HepG2 (cell line): ENCODE results near the gene NOL8. TPM values are rescaled to one million over a fixed set of nuclear protein-coding genes. Genes with fewer than 3 reads are reported as not detected.

Source experiments
- MBNL3 ChIP-seq: fragments of 250-450 bp; sonication (Bioruptor Pico); conservative IDR thresholded peaks from 2 replicates; pipeline ENCODE4 v1.8.0; 2022; ENCODE audit warnings: mild to moderate bottlenecking, inconsistent platforms
- MXD4 ChIP-seq: IDR thresholded peaks from 2 replicates; pipeline ENCODE4 v1.6.1; 2016; ENCODE audit warnings: mild to moderate bottlenecking, missing biosample characterization, missing genetic modification reagents
- NCOA1 ChIP-seq: sonication (generic); formaldehyde crosslinking; IDR thresholded peaks from 2 replicates; pipeline ENCODE4 v1.9.0; 2021; ENCODE audit warnings: missing genetic modification reagents
- NFKBIZ ChIP-seq: IDR thresholded peaks from 2 replicates; pipeline ENCODE4 v1.6.1; 2018; ENCODE audit warnings: missing genetic modification reagents, missing compliant biosample characterization
- NONO ChIP-seq, 2 experiments: fragments of 450-650 bp in 1 of 2; sonication (generic) in 1 of 2; formaldehyde crosslinking in 1 of 2; IDR thresholded peaks in 1 of 2; conservative IDR thresholded peaks in 1 of 2; 2 replicates each; pipeline versions ENCODE4 v1.6.1 to v1.8.0; 2017 to 2022; ENCODE audit warnings: mild to moderate bottlenecking in 1 of 2, missing genetic modification reagents in 1 of 2, moderate library complexity in 1 of 2
- RAD51 ChIP-seq: fragments of 450-650 bp; IDR thresholded peaks from 2 replicates; pipeline ENCODE4 v1.6.1; 2016; ENCODE audit warnings: borderline replicate concordance
- SIN3A ChIP-seq: IDR thresholded peaks from 2 replicates; pipeline ENCODE4 v1.6.1; 2011; ENCODE audit warnings: low read depth, mild to moderate bottlenecking, control low read depth, low read length, borderline replicate concordance
- SMAD3 ChIP-seq: sonication (generic); formaldehyde crosslinking; IDR thresholded peaks from 2 replicates; pipeline ENCODE4 v1.4.0; 2020; ENCODE audit warnings: missing genetic modification reagents
- TCF12 ChIP-seq, 2 experiments: fragments of 450-650 bp in 1 of 2; sonication (generic) in 1 of 2; formaldehyde crosslinking in 1 of 2; IDR thresholded peaks; 2 replicates each; pipeline versions ENCODE4 v1.6.1 to v1.8.0; 2017 to 2022; ENCODE audit warnings: antibody characterized with exemption in 1 of 2, mild to moderate bottlenecking in 1 of 2, missing genetic modification reagents in 1 of 2, moderate library complexity in 1 of 2
- ZNF3 ChIP-seq: IDR thresholded peaks from 2 replicates; pipeline ENCODE4 v1.7.0; 2017; ENCODE audit warnings: inconsistent platforms
- ZNF33B ChIP-seq: sonication (generic); formaldehyde crosslinking; IDR thresholded peaks from 2 replicates; pipeline ENCODE4 v1.5.1; 2020; ENCODE audit warnings: mild to moderate bottlenecking, missing genetic modification reagents
- ZNF550 ChIP-seq: sonication (generic); formaldehyde crosslinking; IDR thresholded peaks from 2 replicates; pipeline ENCODE4 v1.4.0; 2020; ENCODE audit warnings: mild to moderate bottlenecking, missing genetic modification reagents, borderline replicate concordance
- polyA plus RNA-seq, 8 experiments: library from polyadenylated mRNA; depleted of rRNA in 3 of 8; stranded (reverse) in 7 of 8; unstranded in 1 of 8; fragments of >200 nt; fragmentation: Illumina TruSeq in 4 of 8; extraction: Trizol in 4 of 8; gene quantifications; 2 replicates each; pipeline versions ENCODE4 v1.2.1 to v1.2.3, GENCODE V29; 2011 to 2016; ENCODE audit warnings: low read depth in 4 of 8, missing spikeins in 1 of 8, mixed read lengths in 1 of 8; ENCODE audit not compliant: insufficient read depth in 1 of 8
- total RNA-seq, 5 experiments: library from RNA; depleted of rRNA; stranded (reverse); fragments of >200 nt; fragmentation: Illumina TruSeq; extraction: Trizol; gene quantifications; 2 replicates each; pipeline ENCODE4 v1.2.3, GENCODE V29; 2016; ENCODE audit warnings: low read depth in 1 of 5
- TF ChIP-seq, protein P1 (sequence below): sonication (generic); formaldehyde crosslinking; IDR thresholded peaks from 2 replicates; pipeline ENCODE4 v1.4.0; 2020; ENCODE audit warnings: missing genetic modification reagents, borderline replicate concordance
- TF ChIP-seq, protein P2 (sequence below): sonication (generic); formaldehyde crosslinking; IDR thresholded peaks from 2 replicates; pipeline ENCODE4 v1.9.0; 2021; ENCODE audit warnings: missing genetic modification reagents, mild to moderate bottlenecking, borderline replicate concordance
- TF ChIP-seq, protein P3 (sequence below): conservative IDR thresholded peaks from 2 replicates; pipeline ENCODE4 v1.6.1; 2018; ENCODE audit warnings: missing genetic modification reagents
- TF ChIP-seq, protein P4 (sequence below): sonication (generic); formaldehyde crosslinking; IDR thresholded peaks from 2 replicates; pipeline ENCODE4 v1.5.0; 2020; ENCODE audit warnings: missing genetic modification reagents
- TF ChIP-seq, protein P5 (sequence below): sonication (generic); formaldehyde crosslinking; conservative IDR thresholded peaks from 2 replicates; pipeline ENCODE4 v1.5.0; 2020; ENCODE audit warnings: missing genetic modification reagents

NOL8 gene
- total and polyA plus RNA-seq, 2 of the 13 experiments (the other 11 are each of a cell fraction or from before 2014, with no cell fraction given), result 12.8 to 36.3 TPM

DNA sequence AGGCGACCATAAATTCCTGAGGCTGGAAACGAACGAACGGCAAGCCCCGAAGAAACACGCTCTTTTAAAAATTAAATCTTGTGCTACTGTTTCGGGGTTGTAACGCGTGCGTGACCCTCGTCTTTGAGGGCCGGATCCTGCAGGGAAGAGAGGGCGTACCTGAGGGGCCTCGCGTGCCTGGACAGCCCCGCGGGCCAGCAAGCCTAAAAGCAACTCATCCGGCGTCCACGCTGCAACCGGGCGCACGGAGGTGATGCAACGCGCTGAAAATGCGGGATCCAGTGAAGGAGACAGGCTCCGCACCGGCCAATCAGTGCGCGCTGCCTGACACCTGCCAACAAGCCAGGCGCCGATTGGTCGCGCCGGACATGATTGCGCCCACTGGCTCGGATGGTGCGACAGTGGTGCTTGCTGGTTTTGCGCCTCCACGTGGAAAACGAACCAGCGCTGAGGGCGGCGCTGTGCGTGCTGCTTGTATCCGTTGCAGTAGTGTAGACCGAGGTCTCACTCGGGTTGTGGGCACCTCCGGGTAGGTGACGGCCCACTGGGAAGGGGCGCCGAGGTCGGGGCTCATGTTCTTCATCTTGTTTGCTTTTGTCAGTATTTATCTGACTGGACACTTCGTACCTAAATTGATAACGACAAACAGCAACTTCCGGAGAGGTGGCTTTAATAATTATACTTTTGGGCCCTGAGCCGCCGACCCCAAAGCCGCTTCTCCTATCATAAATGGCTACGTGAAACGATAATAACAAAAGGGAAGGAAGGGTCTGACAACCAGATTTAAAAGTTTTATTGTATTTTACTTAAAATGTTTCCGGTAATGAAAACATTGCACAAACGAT lies 31.5 kb downstream of the NOL8 start, which contains the start of gene IARS1 (continued):
- TF ChIP-seq, protein P1, sequence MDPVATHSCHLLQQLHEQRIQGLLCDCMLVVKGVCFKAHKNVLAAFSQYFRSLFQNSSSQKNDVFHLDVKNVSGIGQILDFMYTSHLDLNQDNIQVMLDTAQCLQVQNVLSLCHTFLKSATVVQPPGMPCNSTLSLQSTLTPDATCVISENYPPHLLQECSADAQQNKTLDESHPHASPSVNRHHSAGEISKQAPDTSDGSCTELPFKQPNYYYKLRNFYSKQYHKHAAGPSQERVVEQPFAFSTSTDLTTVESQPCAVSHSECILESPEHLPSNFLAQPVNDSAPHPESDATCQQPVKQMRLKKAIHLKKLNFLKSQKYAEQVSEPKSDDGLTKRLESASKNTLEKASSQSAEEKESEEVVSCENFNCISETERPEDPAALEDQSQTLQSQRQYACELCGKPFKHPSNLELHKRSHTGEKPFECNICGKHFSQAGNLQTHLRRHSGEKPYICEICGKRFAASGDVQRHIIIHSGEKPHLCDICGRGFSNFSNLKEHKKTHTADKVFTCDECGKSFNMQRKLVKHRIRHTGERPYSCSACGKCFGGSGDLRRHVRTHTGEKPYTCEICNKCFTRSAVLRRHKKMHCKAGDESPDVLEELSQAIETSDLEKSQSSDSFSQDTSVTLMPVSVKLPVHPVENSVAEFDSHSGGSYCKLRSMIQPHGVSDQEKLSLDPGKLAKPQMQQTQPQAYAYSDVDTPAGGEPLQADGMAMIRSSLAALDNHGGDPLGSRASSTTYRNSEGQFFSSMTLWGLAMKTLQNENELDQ, result no peak
- peak; percentile 84 for TF ChIP-seq SMAD3
- TF ChIP-seq, protein P2, sequence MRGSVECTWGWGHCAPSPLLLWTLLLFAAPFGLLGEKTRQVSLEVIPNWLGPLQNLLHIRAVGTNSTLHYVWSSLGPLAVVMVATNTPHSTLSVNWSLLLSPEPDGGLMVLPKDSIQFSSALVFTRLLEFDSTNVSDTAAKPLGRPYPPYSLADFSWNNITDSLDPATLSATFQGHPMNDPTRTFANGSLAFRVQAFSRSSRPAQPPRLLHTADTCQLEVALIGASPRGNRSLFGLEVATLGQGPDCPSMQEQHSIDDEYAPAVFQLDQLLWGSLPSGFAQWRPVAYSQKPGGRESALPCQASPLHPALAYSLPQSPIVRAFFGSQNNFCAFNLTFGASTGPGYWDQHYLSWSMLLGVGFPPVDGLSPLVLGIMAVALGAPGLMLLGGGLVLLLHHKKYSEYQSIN, result no peak
- peak; percentile 81; the same call in 1 of the 2 replicates for TF ChIP-seq NCOA1 (CRISPR knock-in tag)
- TF ChIP-seq MBNL3 (CRISPR knock-in tag), result no peak
- TF ChIP-seq ZNF3, result no peak
- TF ChIP-seq RAD51, result no peak
- TF ChIP-seq, protein P3, sequence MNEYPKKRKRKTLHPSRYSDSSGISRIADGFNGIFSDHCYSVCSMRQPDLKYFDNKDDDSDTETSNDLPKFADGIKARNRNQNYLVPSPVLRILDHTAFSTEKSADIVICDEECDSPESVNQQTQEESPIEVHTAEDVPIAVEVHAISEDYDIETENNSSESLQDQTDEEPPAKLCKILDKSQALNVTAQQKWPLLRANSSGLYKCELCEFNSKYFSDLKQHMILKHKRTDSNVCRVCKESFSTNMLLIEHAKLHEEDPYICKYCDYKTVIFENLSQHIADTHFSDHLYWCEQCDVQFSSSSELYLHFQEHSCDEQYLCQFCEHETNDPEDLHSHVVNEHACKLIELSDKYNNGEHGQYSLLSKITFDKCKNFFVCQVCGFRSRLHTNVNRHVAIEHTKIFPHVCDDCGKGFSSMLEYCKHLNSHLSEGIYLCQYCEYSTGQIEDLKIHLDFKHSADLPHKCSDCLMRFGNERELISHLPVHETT (CRISPR knock-in tag), result 0 out of 2 replicates have a peak, but pooled peaks have one; percentile 81
- TF ChIP-seq ZNF550 (CRISPR knock-in tag), result peak; percentile 89; the same call in 1 of the 2 replicates
- TF ChIP-seq TCF12 (IDR thresholded peaks at IDR 0.05), result no peak
- 0 out of 2 replicates have a peak, but pooled peaks have one; percentile 35 for TF ChIP-seq TCF12 (CRISPR knock-in tag; IDR thresholded peaks at IDR 0.05)
- TF ChIP-seq MXD4 (CRISPR knock-in tag), result peak; percentile 99
- TF ChIP-seq SIN3A, result peak; percentile 98
- TF ChIP-seq, protein P4, sequence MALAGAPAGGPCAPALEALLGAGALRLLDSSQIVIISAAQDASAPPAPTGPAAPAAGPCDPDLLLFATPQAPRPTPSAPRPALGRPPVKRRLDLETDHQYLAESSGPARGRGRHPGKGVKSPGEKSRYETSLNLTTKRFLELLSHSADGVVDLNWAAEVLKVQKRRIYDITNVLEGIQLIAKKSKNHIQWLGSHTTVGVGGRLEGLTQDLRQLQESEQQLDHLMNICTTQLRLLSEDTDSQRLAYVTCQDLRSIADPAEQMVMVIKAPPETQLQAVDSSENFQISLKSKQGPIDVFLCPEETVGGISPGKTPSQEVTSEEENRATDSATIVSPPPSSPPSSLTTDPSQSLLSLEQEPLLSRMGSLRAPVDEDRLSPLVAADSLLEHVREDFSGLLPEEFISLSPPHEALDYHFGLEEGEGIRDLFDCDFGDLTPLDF, result peak; percentile 94
- TF ChIP-seq, protein P5, sequence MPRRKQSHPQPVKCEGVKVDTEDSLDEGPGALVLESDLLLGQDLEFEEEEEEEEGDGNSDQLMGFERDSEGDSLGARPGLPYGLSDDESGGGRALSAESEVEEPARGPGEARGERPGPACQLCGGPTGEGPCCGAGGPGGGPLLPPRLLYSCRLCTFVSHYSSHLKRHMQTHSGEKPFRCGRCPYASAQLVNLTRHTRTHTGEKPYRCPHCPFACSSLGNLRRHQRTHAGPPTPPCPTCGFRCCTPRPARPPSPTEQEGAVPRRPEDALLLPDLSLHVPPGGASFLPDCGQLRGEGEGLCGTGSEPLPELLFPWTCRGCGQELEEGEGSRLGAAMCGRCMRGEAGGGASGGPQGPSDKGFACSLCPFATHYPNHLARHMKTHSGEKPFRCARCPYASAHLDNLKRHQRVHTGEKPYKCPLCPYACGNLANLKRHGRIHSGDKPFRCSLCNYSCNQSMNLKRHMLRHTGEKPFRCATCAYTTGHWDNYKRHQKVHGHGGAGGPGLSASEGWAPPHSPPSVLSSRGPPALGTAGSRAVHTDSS (CRISPR knock-in tag), result no peak
- TF ChIP-seq NFKBIZ (CRISPR knock-in tag), result peak; percentile 86
- no peak for TF ChIP-seq NONO (IDR thresholded peaks at IDR 0.05)
- peak; percentile 95 for TF ChIP-seq NONO (CRISPR knock-in tag; conservative IDR thresholded peaks at IDR 0.05)
- peak; percentile 96 for TF ChIP-seq ZNF33B
